Fibroblast of skin of left quadriceps (primary cell): ENCODE measurements around the gene INSYN2B.
A peak's percentile ranks its signal among the peaks of the same experiment; 100 is the strongest.

Experiments used
- DNase-seq, 2 experiments: peaks; one replicate each; pipeline ENCODE4 v3.0.0-alpha.2; 2013; ENCODE audit warnings: low read depth in 2 of 2

The INSYN2B gene

DNA sequence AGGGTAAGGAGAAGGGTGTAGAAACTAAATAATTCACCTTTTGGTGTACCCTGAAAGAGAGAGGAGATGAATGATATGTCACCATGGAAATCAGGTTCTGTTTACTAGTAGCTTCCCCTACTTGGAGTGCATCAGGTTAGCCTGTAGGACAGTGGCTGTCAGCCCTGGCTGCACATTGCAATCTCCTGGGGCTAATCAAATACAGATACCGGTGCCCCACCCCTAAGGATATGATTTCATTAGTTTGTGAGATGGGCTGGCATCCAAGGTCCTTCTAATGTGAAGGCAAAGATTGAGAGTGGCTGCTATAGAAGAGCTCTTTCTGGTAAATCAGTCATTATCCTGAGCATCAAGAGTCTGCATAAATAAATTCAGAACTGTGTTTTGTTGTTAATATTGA is 47.2 kb downstream of the INSYN2B start:
- DNase-seq = no peak

GRCh38 chr5:169923988-169924387 is 56.3 kb downstream of the INSYN2B start:
- DNase-seq = no peak

GRCh38 chr5:169922474-169922873 is 57.8 kb downstream of the INSYN2B start:
- DNase-seq = no peak

DNA sequence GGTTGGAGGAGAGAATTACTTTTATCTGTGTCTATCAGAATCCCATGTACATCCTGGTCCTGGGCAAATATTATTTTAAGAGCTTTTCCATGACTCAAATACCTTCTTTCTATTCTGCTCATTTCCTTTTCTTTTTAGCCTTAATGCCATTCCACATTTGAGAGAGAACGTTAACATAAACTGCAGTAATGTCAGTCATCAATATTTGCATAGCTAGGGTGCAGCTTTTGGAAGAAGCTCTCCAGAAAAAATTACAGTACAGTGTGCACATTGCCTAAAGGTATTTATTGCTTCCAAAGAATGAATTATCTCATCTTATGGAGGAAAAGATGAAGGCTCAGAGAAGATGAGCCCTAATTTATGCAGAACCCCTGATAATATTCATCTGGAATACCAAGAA is 58.3 kb downstream of the INSYN2B start:
- no peak for DNase-seq

DNA sequence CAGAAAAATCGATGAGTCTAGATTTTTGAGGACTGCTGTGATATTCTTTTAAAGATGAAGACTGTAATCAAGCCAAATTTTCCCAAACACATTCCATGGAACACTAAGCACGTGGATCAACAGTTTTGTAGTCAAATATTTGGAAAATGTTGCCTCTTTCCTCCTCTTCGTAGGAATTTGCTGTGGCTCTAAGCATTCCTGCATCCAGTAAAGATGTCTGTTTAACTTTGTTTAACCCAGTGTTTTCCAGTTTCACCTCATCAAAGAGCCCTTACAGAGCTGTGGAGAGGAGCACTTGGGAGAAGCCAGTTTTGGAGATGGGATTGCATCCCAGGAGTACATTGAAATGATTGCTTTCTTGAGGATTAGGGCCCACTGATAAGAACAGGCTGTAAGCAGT is 58.9 kb downstream of the INSYN2B start:
- no peak for DNase-seq

DNA sequence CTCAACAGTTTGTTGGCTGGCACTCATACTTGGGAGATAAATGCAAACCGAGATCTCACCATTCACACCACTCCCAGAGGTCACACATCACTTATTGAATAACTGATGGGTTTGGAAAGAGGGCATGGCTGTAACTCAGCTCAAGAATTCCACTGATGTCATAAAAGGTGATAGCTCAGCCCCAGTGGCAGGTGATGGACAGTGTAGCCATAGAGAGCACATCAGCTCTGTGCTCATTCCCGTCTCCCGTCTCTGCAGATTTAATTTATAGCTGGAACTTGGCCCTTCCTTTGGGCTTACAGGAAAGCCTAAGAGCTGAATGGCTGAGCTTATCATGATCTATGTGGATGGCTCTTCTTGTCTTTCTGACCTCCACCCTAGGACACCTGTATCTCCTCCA is 59.8 kb downstream of the INSYN2B start:
- no peak for DNase-seq

- no peak for DNase-seq
Measured at GRCh38 chr5:169918228-169918627, 62.1 kb downstream of the INSYN2B start.

GRCh38 chr5:169917500-169917899 is 62.8 kb downstream of the INSYN2B start:
- DNase-seq = no peak

DNA sequence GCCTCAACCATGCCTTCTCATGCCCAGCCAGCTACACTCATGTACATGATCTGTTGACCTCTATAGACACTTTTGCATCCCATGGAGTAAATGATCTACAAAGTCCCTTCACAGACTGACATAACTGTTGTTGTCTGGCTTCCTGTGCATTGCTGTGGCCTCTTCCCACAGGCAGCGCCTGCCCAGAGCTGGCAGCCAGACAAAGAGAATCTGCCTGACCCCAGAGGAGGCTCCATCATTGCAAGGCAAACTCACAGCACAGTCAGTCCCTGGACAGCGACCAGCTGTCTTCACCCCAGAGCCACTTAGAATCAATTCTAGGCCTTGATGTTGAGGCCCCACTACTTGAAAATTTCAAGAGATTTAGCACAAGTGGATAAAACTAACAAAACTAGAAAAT is 65.5 kb downstream of the INSYN2B start:
- DNase-seq = peak; percentile 24 to 30

GRCh38 chr5:169913479-169913878 is 66.8 kb downstream of the INSYN2B start:
- no peak for DNase-seq

DNA sequence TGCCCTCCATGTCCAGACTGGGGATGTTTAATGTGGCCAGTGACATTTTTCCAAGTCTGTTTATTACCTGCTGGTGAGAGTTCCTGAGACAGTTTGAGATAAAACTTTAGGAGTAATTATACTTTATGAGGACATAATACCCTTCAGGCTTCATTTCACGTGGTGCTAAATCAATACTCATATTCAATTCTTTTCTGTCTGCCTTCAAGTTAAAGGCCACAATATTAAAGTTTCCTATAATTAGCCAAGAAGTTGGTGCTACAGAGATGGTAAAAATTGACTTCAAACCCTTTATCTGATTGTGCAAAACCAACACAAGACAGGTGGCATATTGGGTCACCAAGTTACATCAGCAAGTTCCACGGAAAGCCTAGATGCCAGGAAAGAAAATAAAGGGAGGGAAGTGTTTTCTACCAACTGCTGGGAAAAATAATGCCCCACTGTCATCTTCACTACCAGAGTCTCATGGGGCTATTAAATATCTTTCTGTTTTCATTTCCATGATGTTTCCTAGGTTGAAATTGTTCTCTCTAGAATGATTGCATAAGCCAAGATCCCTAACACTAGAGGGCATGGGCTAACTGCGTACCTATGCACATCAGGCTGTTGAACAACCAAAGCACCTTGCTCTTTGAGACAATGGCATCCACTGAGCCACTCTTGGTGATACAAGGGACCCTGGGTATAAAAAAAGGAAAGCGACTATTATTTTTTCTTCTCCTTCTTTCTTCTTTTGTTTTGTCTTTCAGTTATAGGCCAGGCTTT is 68.7 kb downstream of the INSYN2B start:
- no peak for DNase-seq

DNA sequence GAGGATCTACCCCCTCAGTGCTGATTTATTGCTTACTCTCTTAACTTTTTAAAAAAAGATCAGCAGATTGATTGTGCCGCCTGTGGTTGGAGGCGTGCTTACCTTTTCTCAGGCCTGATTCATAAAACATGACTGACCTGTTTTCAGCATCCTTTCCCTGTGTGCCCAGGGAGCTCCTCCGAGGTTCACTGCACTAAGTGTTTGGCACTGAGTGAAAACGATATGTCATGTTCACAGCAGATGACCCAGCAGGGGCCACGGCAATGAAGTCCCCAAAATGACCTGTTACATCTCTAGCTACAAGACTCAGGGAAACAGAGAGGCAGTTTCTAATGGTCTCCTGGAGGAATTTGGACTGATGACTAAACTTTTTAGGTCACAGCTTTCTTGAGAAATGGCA is 69.9 kb downstream of the INSYN2B start:
- no peak for DNase-seq

DNA sequence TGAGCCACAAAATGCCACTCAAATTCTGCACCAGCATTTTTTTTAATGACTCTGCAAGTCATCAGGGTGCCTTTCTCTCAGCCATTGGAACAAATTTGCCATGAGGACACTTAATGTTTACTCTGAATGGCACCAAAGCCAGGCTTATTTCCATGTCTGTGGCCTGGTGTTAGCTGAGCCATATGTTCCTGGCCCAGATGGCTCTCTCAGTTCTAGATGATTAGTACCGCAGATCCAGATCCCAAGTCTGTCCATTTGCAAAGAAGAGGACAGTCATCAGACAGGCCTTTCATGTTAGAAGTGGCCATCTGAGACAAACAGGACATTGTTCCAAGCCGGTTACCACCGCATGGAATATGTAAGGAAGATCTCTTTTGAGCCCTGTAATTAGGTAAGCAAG is 70.3 kb downstream of the INSYN2B start:
- DNase-seq = no peak

- no peak for DNase-seq
Measured at GRCh38 chr5:169908864-169909263, 71.4 kb downstream of the INSYN2B start.

DNA sequence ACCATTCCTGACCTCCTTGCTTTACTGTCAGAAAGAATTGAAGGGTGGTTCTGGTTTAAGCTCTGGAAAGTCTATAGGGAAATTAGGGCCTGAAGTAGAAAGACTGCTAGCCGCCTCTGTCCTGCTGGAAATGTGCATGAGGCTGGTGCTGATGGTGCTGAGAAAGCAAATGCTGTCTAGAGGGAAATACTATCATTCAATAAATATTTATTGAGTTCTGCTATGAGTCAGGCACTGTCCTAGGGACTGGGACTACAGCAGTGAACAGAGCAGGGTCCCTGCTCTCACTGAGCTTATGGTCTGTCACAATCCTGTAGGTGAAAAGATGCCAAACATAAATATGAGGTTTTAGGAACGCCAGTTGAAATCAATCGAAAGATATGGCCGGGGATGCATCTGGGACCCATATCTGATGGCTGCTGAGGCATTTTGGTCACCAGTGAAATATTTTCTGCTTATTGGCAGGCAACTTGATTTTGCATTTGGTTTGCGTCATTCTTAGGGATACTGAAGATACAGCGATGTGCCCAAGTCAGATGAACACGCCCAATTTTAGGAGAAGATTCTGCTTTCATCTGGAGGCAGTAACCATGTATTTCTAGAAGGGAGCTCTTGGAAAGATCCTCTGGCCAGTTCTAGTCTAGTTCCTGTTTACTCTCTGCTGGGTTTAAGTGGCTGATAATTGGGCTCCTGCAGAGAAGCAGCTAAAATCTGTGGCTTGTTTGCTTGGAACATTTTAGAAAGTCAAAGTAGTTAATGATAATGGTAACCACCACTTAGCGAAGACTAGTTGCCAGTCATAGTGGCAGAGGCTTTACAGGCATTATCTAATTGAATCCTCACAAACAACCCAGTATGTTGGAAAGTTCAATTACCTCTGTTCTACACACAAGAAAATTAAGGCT is 73.3 kb downstream of the INSYN2B start:
- DNase-seq = no peak

GRCh38 chr5:169905017-169905416 is 75.3 kb downstream of the INSYN2B start:
- no peak for DNase-seq

- no peak for DNase-seq
Measured at GRCh38 chr5:169904508-169904907, 75.8 kb downstream of the INSYN2B start.

GRCh38 chr5:169904059-169904458 is 76.2 kb downstream of the INSYN2B start:
- peak; percentile 41 to 45 for DNase-seq

DNA sequence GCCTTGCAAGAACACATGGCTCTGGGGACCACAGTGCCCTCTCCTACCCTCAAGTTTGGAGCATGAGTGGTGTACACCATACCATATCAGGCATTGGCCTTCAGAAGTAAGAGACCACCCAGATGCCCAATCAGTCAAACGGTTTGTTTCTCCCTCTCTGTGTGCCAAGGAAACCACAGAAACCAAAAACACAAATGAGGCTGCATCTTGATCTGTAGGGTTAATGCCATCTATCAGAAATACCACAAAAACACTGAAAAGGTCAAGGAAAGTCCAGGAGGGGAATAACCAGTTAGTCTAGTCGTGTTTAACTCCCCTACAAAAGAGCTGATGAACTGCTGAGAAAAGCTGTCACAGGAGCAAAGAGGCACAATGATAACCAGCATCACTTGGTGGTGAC is 78.4 kb downstream of the INSYN2B start:
- no peak for DNase-seq

GRCh38 chr5:169897481-169897880 is 82.8 kb downstream of the INSYN2B start:
- no peak for DNase-seq

GRCh38 chr5:169895926-169896325 is 84.4 kb downstream of the INSYN2B start:
- no peak for DNase-seq

DNA sequence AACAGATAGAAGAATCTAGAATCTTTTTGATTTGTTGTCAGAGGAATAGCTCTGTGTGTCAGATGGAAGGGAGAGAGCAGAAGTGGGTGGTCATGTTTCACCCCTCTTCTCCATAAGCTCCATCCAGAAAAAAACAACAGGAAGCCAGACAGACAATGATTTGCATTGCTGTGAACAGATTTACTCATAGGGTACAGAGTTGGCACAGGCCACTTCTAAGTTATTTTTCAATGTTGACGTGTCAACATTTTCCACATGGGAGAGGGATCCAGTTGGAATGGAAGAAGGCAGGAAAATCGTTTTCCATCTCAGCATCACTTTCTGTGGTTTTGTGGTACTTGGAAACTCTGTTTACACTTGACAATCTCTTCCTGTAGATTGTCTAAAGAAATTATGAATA is 86.7 kb downstream of the INSYN2B start:
- peak; percentile 31 to 42 for DNase-seq

GRCh38 chr5:169893010-169893409 is 87.3 kb downstream of the INSYN2B start:
- DNase-seq = no peak
